HS-27A (cell line): ENCODE results near the gene TSPAN2.

Source experiments
- DNase-seq: peaks from one replicate; pipeline ENCODE4 v3.0.0-alpha.2; 2012; ENCODE audit warnings: low read depth, missing footprints

The TSPAN2 gene

DNA sequence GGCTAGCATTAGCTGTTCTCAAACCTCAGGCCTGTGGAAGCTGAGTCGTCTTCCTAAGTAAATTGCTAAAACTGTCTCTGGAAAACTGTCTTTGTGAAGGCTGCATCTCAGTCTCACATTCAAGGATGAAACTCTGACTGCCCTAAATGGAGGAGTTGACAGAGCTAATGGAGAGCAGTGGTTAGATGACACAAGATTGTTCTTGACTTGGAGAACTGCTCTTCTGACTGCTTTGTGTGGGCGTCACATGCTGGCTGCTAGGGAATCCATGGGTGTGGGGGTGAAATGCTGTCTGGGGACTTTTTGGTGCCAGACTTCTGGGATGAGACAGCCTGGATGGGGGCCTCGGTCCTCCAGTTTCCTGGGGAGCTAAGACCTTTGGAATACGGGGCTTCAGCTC is 24.5 kb upstream of the TSPAN2 start:
- DNase-seq, result no peak

DNA sequence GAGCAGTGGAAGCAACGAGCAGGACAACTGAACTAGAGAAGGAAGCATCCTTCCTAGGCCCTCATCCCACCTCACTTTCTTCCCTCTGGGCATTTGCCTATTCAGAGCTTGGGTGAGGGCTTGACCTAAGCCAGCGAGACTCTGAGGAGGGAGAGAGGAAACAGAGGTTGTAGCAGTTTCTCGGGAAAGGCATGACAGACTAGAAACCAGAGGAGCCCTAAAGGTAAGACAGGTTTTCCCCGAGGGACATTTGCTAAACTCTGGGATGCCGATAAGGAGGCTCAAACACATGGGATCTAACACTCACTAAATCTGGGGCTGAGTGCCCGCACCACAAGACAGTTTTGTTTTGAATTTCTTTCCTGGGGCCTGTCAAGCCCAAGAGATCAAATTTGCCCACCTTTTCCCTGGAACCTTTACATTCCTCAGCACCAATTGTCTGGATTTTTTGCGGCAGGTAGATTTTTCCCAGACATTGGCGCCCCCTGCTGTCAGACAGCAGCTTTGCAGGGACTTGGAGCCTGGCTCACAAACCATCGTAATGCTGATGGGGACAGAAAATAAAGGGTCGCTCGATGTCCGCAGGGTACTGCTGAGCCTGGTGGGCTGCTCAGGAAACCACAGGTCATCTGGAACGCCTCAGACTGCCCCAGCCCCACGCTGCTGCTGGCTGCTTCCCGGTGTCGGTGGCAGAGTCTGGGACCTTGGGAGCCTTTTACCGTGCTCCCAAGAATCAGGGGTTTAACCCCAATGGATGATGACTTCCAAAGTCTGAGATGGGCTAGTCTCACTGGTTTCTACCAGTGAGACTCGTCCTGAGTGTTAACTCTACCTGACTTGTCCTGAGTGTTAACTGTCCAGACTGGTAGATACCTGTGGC is 23.4 kb upstream of the TSPAN2 start:
- DNase-seq, result no peak

DNA sequence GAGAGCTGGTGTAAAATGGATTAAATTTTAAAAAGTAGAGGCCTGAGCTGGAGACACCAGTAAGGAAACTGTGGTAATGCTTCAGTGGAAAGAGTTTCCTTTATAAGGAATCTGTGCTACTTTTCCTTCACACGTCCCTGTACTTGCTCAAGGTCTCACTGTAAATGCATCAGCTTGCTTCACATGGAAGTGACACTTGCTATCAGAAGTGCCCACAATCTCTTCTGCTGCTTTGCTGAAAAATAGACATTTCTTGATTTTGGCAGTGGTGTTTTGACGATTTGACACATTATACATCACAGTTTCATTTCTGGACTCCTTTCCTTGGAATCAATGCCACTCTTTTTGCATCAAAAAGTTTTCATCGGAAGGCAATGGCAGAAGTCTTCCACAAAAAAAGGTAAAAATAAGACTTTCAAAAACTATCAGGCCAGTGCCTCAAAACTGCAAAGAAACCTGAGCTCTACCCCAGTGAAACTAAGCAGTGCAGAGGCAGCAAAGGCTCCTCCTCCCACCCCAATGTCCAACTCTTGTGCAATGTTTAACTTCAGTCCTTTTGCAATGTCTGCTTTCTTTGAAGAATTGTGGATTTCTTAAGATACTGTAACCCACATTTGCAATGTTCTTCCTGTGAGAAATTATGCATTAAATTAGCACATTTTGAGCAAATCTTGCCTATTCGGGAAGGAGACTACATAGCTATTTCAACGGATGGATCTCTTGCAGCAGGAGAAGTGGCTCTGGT is 18.4 kb upstream of the TSPAN2 start:
- no peak for DNase-seq

- DNase-seq, result no peak
These were observed 16.5 kb upstream of the TSPAN2 start for GRCh38 chr1:115105831-115106230.

GRCh38 chr1:115099693-115100050 is 10.4 kb upstream of the TSPAN2 start:
- DNase-seq, result no peak

DNA sequence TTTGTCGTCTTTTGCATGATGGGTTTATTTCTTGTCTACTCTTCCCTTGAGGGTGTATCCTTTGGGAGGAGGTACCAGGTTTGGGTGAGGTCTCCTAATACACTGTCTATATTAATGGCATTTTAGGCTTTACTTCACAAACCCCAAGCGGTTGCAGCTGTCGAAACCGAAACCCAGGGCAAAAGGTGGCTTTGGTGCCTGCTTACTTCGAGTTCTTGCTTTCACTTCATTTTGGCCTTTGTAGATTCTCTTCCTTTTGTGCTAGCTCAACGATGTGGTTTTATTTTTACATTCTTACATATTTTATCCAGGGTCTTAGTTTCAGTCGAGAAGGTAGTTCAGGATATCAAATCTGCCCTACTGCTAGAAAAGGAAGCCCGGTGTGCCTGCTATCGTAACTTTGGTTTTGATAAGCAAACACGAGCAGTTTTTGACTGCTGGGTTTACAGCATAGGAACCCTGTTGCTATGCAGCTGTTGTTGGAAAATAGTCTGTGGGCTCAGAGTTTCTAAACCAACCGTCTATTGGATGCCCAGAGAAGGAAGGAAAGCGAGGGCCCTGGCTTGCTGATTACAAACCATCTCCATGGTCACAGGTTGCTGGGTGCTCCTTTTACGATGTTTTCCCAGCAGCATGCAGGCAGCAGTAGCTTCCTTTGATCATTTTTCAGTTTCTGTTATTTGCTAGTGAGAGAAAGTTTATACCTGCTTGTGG is 9.8 kb upstream of the TSPAN2 start:
- no peak for DNase-seq

- no peak for DNase-seq
These were observed 2.9 kb upstream of the TSPAN2 start for GRCh38 chr1:115092175-115092574.

DNA sequence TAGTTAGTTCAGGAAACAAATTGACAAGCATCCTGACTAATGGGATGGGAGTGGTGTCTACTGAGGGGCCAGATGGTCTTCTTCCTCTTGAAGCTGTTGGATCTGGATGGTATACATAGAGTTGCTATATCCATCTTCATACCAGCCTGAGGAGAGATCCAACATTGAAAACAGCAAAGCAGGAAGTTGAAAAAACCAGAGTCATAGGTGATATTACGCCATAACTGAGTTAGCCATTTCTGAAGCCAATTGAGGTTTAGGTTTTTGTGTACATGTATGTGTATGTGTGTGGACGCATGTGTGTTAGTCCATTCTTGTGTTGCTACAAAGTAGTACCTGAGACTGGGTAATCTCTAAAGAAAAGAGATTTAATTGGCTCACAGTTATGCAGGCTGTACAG is 2.3 kb upstream of the TSPAN2 start:
- DNase-seq, result no peak

GRCh38 chr1:115090956-115091355 is 1.7 kb upstream of the TSPAN2 start:
- DNase-seq, result no peak

DNA sequence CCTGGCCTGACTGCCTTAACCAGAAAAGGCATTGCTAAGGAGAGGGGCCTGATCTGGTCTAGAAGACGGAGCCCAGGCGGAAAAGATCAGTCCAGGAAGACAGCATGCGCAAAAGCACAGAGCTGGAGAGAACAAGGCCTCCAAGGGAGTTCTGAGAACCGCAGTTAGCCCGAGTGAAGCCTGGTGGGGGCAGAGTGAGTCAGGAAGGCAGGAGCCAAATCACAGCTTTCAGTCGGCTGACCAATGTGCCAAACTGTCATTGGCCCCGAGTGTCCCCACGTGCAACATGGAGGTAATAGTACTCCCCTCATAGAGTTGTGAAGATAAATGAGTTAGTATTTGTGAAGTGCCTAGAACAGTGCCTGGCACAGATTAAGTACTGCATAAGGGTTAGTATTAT is 1.2 kb upstream of the TSPAN2 start:
- no peak for DNase-seq

- DNase-seq, result no peak
These were observed 835 bp upstream of the TSPAN2 start for GRCh38 chr1:115090186-115090490.

GRCh38 chr1:115088871-115089419 is 358 bp downstream of the TSPAN2 start:
- no peak for DNase-seq

DNA sequence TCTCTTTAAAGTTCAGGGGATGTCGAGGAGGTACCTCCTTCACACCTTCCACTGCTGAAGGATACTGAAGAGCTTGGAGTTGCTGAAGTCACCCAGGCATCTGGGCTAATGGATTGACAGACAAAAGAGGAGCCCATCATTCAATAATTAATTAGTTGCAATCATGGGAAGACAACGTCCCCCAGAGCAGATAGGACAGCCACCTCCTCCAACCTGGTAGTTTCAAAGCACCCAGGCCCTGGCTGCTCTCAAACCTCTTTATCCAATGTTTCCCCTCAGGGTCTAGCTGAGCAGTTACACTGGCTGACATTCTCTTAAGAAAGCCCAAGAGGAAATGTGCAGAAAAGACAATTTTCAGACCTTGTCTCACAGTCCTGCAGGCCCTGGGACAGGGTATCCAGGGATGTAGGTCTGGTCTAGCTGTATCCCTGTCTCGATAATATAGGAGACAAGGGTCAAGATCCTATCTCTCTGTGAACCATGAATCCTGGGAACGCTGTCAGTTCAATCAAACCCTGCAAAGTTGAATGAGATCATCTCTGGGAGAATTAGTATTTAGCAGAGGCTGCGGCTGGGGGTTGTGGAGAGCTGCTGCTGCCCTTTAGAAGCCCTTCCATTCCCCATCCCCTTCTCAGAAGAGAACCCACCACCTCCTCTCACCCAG is 1.1 kb downstream of the TSPAN2 start:
- no peak for DNase-seq

DNA sequence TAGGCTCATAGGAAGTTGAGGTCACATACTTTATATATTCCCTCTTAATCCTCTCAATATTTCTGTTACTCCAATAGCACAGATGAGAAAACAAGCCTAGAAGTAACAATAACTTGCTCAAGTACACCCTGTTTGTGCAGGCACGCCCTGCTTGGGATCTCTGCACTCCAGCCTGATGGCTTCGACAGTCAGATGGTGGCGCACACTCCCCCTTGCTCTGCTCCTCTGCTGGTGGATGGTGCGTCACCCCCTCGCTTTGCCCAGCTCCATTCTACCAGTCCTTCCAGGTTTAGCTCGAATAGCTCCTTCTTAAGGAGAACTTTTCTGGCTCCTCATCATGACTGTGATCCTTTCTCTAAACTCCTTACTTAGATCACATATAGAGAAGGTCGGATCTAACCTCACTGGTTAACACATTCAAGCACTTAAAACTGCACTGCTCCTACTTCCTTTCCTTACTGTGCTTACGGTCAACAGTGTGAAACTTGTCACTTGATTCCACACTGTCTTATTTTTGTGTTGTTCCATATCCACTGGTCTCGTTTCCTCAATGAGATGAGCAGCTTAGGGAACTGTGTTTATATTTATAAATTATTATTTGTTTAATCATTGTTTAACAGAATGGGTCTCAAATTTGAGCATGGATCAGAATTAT is 3.0 kb downstream of the TSPAN2 start:
- DNase-seq, result no peak

DNA sequence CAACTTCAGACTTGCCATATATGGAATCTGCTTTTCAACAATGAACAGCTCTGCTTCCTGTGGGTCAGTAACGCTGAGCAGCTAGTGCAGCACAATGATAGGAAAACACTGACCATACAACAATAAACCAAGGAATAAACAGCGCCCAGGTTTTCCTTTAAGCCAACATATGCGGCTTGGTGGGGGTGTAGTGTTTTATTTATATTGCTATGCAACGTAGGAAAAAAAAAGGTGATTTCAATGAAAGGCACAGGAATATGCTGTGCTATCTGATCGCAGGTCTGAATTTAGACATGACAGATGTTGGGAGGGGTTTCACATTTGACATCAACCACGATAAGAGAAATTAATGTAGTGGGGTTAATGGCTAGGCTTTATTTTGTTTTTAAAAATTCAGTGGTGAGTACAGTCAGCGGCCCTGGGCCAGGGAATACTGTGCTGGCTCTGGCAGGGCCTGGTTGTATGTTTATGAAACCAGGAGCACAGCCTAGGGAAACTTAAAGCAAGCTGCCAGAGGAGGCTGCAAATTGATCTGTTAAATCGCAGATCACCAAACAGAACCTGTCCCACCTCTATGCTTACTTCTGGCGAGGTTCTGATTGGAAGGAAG is 4.3 kb downstream of the TSPAN2 start:
- DNase-seq, result no peak

DNA sequence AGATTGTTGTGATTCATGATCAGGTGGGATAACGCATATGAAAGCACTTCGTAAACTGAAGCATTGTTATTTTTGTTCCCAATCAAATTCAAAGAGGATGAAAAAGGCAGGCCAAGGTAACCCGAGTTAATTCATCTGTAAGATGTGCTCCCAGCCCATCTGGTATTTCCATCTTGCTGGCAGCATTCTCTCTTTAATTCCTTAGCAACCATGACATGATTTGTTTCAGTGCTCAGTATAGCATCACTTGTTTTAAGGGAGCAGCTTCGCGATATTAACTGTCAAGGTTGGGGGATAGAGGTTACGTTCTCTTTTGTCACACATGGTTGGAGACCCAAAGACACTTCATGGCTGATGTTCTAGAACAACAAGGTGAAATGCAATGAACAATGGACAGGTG is 6.4 kb downstream of the TSPAN2 start:
- no peak for DNase-seq

DNA sequence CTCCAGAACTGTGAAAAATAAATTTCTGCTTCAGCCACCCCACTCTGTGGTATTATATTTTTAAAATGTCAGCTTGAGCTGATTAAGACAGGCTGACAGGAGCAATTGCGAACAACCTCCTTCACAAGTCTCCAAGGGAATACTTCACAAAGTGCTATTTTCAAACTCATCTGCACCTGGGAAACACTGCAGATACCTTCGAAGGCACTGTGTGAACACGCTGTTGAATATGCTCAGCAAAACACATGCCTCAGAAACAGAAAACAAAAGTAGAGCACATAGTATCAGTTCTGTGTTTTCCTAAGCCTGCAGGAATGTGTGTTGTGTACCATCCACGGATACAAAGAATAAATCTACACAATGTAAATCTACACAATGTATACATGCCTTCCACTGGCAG is 10.6 kb downstream of the TSPAN2 start:
- no peak for DNase-seq

GRCh38 chr1:115077984-115078330 is 11.3 kb downstream of the TSPAN2 start:
- DNase-seq, result no peak

GRCh38 chr1:115077286-115077983 is 11.9 kb downstream of the TSPAN2 start:
- DNase-seq, result no peak

DNA sequence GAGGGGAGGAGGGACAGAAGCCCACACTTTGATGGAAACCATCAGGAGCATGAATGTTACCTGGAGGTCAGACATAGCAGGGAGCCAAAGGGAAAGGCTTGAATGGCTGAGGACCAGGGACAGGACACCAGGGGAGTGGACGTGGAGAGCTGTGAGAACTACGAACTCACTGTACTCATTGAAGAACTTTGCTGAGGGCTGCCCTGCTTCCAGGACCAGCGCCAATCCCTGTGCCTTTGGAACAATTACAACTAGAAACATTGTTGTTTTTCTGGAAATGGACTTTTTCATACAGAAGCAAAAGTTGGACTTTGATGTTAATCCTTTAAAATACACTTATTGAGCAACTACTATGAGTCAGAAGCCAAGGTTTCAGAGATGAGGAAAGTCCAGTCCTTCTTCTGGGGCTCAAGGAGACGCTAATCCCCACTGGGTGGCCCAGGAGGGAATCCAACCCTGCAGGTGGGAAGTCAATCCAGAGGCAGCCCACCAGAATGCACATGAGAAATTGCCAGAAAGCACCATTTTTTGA is 12.9 kb downstream of the TSPAN2 start:
- DNase-seq, result no peak
